IPS DF 6.9 (cell line): ENCODE results near the gene C21orf91.
"Not testable (repeated sequence)": the region's sequence is repeated elsewhere in the genome, so short reads cannot be mapped to it uniquely, and the experiment has no call there.

Source experiments
- DNase-seq: peaks from one replicate; pipeline ENCODE4 v3.0.0-alpha.2; 2013; ENCODE audit warnings: low read depth, low spot score
- H3K27ac ChIP-seq: one replicate; pipeline ENCODE4 v1.5.1; 2013; ENCODE audit warnings: low read length, control low read depth
- H3K27me3 ChIP-seq: 2 replicates; pipeline ENCODE4 v1.6.1; 2013; ENCODE audit warnings: mild to moderate bottlenecking, low read length; ENCODE audit not compliant: control insufficient read depth, insufficient read depth
- H3K36me3 ChIP-seq: 2 replicates; pipeline ENCODE4 v1.6.1; 2013; ENCODE audit warnings: low read length; ENCODE audit not compliant: control insufficient read depth, insufficient read depth
- H3K4me1 ChIP-seq: 2 replicates; pipeline ENCODE4 v1.6.1; 2013; ENCODE audit warnings: low read length; ENCODE audit not compliant: control insufficient read depth, insufficient read depth
- H3K4me3 ChIP-seq: 2 replicates; pipeline ENCODE4 v1.5.1; 2013; ENCODE audit warnings: mild to moderate bottlenecking, low read length
- H3K9me3 ChIP-seq: 2 replicates; pipeline ENCODE4 v1.6.1; 2013; ENCODE audit warnings: low read length, inconsistent platforms; ENCODE audit not compliant: control insufficient read depth, insufficient read depth
- WGBS: extraction: QIAGEN DNeasy Blood & Tissue Kit; methylation state at CpG from one replicate; pipeline ENCODE4 v1.1.7; 2013; ENCODE audit warnings: mixed read lengths, missing lambda C conversion rate; ENCODE audit not compliant: insufficient read length, insufficient coverage; 5-methylcytosine and 5-hydroxymethylcytosine counted together

The C21orf91 gene

DNA sequence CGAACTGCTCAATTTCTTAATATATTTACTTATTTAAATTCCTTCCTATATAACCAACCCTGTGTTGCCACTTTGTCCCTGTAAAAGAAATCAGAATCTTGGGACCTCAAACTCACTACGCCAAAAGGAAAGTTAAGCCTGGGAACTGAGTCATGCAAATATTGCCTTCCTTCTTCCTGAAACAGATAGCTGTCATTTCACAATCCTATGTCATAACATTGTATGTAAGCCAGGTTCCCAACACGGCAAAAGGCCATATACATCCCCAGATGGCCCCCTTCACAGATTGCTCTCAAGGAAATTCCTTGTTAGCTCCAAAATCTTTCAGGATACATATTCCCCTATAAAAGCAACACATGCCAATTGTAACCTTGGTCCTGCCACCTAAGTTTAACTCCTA, 39.7 kb downstream of the C21orf91 start:
- Histone ChIP-seq H3K4me3 (no peak overlapping the region), H3K36me3 (no peaks in the 10 kb centered on the region; the same call in 1 of the 2 replicates), H3K4me1 (no peaks in the 10 kb centered on the region), H3K27ac (no peak overlapping the region), H3K9me3 (no peaks in the 10 kb centered on the region), H3K27me3 (no peaks in the 10 kb centered on the region)
- no peak for DNase-seq
- WGBS, result 100% methylated on average over 1 of the region's 3 CpGs

DNA sequence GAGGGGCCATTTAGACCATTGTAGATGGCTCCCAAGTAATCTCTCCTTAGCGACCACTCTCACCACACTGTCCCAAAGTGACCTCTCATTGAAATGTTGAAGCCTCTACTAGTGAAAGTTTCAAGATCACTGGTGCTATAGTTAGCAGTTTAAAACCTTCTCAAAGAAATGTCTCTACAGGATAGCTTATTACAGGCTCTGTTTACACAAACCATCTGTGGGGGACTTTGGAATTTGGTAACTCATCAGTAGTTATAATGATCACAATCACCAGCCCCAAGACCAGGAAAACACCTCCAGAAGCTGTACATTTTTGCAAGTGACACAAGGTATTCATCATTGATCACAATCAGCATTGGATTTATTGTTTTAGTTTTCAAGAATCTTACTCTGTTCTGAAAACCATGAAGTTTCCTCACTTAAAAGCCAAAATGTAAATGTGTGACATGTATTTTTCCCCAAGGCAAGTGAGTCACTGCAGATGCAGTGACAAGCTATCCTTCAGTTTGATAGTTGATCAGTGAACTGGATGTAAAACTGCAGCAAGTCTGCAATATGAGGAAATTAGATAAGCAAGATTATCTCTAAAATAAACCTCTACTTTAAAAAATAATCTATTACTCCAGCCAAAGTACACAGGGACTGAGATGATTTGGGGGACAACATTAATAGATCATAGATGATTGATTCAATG, 41.9 kb downstream of the C21orf91 start:
- Histone ChIP-seq H3K4me3 (no peak overlapping the region), H3K27ac (no peak overlapping the region), H3K4me1 (no peaks in the 10 kb centered on the region), H3K27me3 (no peaks in the 10 kb centered on the region), H3K9me3 (no peaks in the 10 kb centered on the region), H3K36me3 (no peaks in the 10 kb centered on the region)
- DNase-seq, result no peak
- no CpG with 5 or more reads among the region's 1 CpG for WGBS

DNA sequence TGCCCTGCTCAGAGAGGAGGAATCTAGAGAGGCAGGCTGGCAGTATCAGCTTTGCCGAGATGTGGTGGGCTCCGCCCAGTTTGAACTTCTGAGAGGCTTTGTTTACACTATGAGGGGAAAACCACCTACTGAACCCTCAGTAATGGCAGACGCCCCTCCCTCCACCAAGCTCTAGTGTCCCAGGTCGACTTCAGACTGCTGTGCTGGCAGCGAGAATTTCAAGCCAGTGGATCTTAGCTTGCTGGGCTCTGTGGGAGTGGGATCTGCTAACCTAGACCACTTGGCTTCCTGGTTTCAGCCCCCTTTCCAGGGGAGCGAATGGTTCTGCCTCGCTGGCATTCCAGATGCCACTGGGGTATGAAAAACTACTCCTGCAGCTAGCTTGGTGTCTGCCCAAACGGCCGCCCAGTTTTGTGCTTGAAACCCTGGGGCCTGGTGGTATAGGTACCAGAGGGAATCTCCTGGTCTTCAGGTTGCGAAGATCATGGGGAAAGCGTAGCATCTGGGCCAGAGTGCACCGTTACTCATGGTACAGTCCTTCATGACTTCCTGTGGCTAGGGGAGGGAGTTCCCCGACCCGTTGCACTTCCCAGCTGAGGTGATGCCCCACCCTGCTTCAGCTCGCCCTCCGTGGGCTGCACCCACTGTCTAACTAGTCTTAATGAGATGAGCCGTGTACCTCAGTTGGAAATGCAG, 43.6 kb downstream of the C21orf91 start:
- WGBS, result no CpG with 5 or more reads among the region's 17 CpGs
- Histone ChIP-seq H3K27me3 (no peaks in the 10 kb centered on the region), H3K36me3 (no peaks in the 10 kb centered on the region), H3K4me1 (no peaks in the 10 kb centered on the region), H3K27ac (no peak overlapping the region), H3K4me3 (no peak overlapping the region), H3K9me3 (no peaks in the 10 kb centered on the region)
- DNase-seq, result no peak

DNA sequence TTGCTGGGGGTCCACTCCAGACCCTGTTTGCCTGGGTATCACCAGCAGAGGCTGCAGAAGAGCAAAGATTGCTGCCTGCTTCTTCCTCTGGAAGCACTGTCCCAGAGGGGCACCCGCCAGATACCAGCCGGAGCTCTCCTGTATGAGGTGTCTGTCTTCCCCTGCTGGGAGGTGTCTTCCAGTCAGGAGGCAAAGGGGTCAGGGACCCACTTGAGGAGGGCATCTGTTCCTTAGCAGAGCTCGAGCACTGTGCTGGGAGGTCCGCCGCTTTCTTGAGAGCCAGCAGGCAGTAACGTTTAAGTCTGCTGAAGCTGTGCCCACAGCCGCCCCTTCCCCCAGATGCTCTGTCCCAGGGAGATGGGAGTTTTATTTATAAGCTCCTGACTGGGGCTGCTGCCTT, 44.1 kb downstream of the C21orf91 start:
- not testable (repeated sequence) for DNase-seq, H3K27ac ChIP-seq, H3K4me1 ChIP-seq, H3K4me3 ChIP-seq, H3K36me3 ChIP-seq, H3K27me3 ChIP-seq, H3K9me3 ChIP-seq
- no CpG with 5 or more reads among the region's 7 CpGs for WGBS

GRCh38 chr21:17769447-17769845, 49.7 kb downstream of the C21orf91 start:
- DNase-seq, result no peak
- Histone ChIP-seq H3K4me3 (no peak overlapping the region), H3K27me3 (no peaks in the 10 kb centered on the region), H3K36me3 (no peaks in the 10 kb centered on the region), H3K4me1 (no peaks in the 10 kb centered on the region), H3K9me3 (no peaks in the 10 kb centered on the region; the same call in 1 of the 2 replicates), H3K27ac (no peak overlapping the region)
- no CpG with 5 or more reads among the region's 3 CpGs for WGBS

- no peak overlapping the region for H3K27ac ChIP-seq
- H3K9me3 ChIP-seq, result no peaks in the 10 kb centered on the region; the same call in 1 of the 2 replicates
- no peaks in the 10 kb centered on the region for H3K27me3 ChIP-seq
- H3K4me1 ChIP-seq, result no peaks in the 10 kb centered on the region
- H3K4me3 ChIP-seq, result no peak overlapping the region
- DNase-seq, result no peak
- no peaks in the 10 kb centered on the region for H3K36me3 ChIP-seq
- WGBS, result no CpG with 5 or more reads among the region's 3 CpGs
Measured at GRCh38 chr21:17768840-17769446, 50.2 kb downstream of the C21orf91 start.

- no peaks in the 10 kb centered on the region for H3K4me1 ChIP-seq
- no peaks in the 10 kb centered on the region for H3K36me3 ChIP-seq
- no peaks in the 10 kb centered on the region for H3K27me3 ChIP-seq
- H3K27ac ChIP-seq, result no peak overlapping the region
- WGBS, result no CpG with 5 or more reads among the region's 5 CpGs
- DNase-seq, result no peak
- H3K4me3 ChIP-seq, result no peak overlapping the region
- H3K9me3 ChIP-seq, result no peaks in the 10 kb centered on the region; the same call in 1 of the 2 replicates
Measured at GRCh38 chr21:17765207-17765606, 53.9 kb downstream of the C21orf91 start.

DNA sequence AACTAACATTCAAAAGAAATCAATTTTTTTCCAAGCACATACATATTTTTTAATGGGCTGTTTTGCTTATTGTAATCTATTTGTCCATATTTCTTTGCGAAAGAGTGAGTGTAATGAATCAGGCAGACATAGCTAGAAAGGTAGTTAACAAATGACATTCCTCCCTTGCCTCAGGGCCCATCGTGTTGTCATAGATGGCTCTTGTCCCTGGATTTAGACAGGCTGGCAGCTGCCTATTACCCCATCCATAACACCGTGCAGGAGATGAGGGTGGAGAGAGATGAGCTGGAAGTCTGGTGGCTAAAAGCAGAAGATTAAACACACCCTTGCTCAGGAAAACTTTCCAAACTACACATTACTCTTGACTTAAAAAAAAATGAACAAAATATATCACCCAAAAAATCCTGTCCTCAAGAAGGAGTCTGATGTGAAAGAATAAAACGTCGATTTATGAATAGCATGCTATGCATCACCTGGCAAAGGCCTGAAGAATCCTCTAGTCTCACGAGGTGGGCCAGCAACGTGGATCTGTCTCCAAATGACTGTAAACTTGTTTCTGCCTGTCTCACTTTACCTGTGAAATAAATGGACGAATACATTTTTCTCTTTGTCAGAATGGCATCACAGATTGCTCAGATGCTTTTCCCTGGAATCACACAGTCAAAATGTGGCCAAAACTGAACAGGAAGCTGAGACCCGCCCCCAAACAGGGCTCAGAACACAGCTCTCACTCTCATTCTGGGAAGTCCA, 55.7 kb downstream of the C21orf91 start:
- H3K36me3 ChIP-seq, result no peaks in the 10 kb centered on the region
- no peak overlapping the region for H3K4me3 ChIP-seq
- H3K27me3 ChIP-seq, result no peaks in the 10 kb centered on the region
- no CpG with 5 or more reads among the region's 9 CpGs for WGBS
- H3K9me3 ChIP-seq, result no peaks in the 10 kb centered on the region
- H3K4me1 ChIP-seq, result no peaks in the 10 kb centered on the region
- H3K27ac ChIP-seq, result no peak overlapping the region
- no peak for DNase-seq

- Histone ChIP-seq H3K4me1 (no peaks in the 10 kb centered on the region), H3K27me3 (no peaks in the 10 kb centered on the region), H3K9me3 (no peaks in the 10 kb centered on the region), H3K36me3 (no peaks in the 10 kb centered on the region), H3K4me3 (no peak overlapping the region), H3K27ac (no peak overlapping the region)
- no peak for DNase-seq
- WGBS, result 100% methylated on average over 1 of the region's 4 CpGs
Measured at GRCh38 chr21:17759511-17760178, 59.5 kb downstream of the C21orf91 start.

GRCh38 chr21:17758683-17759082, 60.5 kb downstream of the C21orf91 start:
- Histone ChIP-seq H3K27ac (no peak overlapping the region), H3K27me3 (no peaks in the 10 kb centered on the region), H3K36me3 (no peaks in the 10 kb centered on the region), H3K4me3 (no peak overlapping the region), H3K4me1 (no peaks in the 10 kb centered on the region), H3K9me3 (no peaks in the 10 kb centered on the region)
- DNase-seq, result no peak
- WGBS, result no CpG with 5 or more reads among the region's 4 CpGs
